Measurements from ENCODE around the gene SRGAP3.
A peak's percentile ranks its signal among the peaks of the same experiment; 100 is the strongest.

The SRGAP3 gene

GRCh38 chr3:9075762-9076161 lies 173.7 kb downstream of the SRGAP3 start:
- no peak for DNase-seq

GRCh38 chr3:9074079-9074478 lies 175.4 kb downstream of the SRGAP3 start:
- DNase-seq, result no peak

DNA sequence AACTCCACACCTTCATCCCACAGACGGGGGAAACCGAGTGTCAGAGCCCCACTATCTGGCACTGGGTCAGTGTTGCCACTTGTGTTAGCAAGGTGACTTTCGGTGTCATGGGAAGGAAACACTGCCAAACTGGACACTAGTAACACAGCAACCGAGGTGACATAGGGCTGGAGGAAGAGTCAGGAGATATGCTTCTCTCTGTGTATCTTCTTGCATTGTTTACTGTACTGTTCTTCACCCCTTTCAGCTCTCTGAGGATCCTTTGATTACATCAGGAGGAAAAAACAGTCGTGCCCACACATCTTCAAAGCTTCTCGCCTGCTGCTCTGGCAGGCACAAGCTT lies 176.8 kb downstream of the SRGAP3 start:
- no peak for DNase-seq

GRCh38 chr3:9071936-9072666 lies 177.3 kb downstream of the SRGAP3 start:
- DNase-seq, result no peak

- no peak for DNase-seq
These were observed 178.5 kb downstream of the SRGAP3 start for GRCh38 chr3:9070961-9071360.

DNA sequence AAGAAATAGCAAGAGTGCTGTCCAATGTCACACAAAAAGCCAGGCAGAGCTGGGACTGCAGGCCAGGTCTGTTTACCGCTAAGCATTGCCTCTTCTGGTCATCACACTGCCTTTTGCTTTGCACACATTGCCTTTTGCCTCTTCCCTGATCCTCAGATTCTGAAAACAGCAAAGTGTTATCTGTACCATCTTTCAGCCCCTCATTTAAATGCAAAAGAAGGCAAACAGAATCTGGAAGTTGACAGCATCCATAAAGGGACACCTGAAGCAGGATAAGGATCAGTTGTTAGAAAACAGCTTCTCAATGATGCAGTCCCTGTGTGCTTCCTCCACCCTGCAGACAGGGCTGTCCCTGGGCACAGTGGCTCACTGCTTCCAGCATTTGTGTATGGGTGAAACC lies 179.5 kb downstream of the SRGAP3 start:
- no peak for DNase-seq

- DNase-seq, result no peak
These were observed 181.4 kb downstream of the SRGAP3 start for GRCh38 chr3:9068051-9068450.

GRCh38 chr3:9067352-9067975 lies 182.0 kb downstream of the SRGAP3 start:
- peak; percentile 14 for DNase-seq

GRCh38 chr3:9066775-9067174 lies 182.7 kb downstream of the SRGAP3 start:
- no peak for DNase-seq

- no peak for DNase-seq
These were observed 183.3 kb downstream of the SRGAP3 start for GRCh38 chr3:9066141-9066540.

DNA sequence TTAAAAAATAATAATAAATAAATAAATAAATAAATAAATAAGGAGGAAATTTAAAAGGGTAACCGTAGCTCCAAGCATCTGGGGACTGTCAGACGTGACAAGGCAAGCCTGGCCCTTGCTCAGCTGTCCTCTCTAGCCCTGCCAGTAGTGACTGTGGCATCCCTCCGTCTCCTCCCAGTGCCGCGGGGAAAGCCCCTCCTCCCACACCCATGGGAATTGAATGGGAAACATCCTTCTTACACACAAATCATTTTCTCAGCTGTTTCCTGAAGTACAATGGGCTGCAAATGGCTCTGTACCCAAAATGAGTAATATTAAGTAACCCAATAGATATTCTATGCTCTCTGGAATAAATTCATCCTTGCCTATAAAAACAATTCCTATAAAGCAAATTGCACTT lies 184.6 kb downstream of the SRGAP3 start:
- no peak for DNase-seq

DNA sequence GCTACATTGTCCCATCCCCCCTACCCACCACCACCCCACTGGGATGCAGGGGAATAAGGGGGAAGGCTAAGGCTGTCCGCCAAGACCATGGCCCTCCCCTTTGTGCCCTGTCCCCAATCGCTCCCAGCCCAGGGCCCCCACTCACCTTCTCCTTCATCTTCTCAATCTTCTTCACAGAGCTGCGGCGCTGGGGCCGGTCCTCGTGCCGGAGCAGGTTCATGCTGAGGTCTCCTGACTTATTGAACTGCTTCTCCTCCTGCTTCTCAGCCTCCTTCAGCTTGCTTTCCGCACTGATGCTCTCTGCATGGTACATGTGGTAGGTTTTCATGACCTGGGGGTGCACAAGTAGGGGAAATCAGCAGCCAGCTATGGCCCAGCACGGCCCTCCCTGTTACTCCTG lies 185.2 kb downstream of the SRGAP3 start:
- DNase-seq, result no peak

DNA sequence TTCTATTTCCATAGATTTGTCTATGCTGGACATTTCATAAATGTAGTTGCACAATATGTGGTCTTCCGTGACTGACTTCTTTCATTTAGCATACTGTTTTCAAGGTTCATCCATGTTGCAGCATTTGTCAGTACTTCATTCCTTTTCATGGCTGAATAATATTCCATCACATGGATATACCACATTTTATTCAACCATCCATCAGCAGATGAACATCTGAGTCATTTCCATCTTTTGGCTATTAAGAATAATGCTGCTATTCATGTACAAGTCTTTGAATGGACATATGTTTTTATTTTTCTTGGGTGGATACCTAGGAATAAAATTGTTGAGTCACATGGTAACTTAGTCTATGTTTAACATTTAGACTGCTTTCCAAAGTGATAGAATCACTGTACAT lies 186.9 kb downstream of the SRGAP3 start:
- DNase-seq, result no peak

DNA sequence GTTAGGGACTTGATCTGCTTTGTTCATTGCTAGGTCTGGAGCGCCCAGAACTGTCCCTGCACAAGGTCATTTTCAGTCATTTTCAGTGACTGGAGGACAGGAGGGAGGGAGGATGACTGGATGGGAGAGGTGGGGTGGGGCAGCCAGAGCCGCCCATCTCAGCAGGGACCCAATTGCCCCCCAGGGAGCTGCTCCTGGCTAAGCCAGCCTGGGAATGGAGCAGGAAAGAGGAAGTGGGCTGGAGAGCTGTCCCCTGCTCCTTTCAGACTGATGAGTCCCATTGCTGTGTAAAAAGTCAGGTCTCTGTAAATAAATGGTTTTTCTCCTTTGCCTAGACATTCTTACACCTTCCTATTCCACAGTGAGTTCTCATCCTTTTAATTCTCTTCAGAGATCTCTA lies 187.8 kb downstream of the SRGAP3 start:
- no peak for DNase-seq

DNA sequence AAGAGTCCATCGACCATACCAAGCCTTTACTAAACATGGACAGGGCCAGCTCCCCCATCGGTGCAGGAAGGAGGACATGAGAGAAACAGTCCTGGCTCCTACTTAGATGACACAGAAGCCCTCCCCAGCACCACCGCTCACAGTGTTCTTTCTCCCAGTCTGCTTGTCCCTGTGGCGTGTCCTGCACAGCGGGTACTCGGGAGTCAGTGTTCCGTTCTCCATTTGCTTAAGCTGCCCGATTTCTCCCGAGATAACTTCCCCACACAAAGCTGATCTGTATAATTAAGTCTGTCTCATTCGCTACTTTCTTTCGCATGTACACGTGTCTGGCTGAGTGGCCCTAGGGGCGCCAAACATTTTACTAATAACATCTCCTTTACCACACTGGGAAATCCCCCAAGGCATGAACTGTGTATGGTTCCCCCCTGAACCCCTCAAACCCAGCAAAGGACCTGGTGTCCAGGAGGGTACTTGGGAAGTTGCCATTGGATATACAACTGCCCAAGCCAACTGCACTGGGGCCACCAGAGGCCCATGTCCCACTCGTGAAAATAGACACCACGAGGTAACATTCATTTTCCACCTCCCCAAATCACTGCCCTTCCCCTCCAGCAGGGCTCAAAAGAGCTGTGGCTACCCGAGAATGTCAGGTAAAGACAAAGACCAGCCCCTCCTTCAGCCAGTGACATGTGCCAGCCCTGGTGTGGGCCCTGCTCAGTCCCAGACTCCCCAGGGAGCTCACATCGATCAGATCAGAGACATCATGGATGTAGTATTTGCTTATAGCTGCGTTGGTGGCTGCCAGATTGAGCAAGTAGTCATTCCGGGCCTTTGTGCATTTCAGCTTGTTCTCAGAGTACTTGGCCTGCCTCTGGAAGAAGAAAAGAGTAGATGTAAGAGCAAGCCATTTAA lies 189.7 kb downstream of the SRGAP3 start:
- no peak for DNase-seq

- no peak for DNase-seq
These were observed 192.9 kb downstream of the SRGAP3 start for GRCh38 chr3:9056581-9056980.

- no peak for DNase-seq
These were observed 201.7 kb downstream of the SRGAP3 start for GRCh38 chr3:9047452-9048346.

DNA sequence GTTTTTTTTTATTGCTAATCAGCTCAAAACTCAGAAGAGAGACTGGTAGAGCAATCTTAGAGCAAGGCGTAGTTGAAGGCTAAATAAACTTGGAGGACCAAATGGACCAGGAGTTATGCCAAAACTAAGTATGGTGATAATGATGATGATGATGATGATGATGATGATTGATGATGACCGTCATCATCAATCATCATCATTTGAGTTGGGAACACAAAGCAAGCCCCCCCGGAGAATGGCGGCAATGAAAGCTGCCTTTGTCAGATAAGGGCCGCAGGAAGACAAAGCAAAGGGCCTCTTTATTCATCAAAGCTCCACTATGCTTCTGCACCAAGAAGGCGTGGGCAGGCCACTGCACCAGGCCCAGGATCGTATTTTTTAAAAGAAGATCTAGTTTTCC lies 204.1 kb downstream of the SRGAP3 start:
- no peak for DNase-seq

- no peak for DNase-seq
These were observed 206.4 kb downstream of the SRGAP3 start for GRCh38 chr3:9043063-9043462.

DNA sequence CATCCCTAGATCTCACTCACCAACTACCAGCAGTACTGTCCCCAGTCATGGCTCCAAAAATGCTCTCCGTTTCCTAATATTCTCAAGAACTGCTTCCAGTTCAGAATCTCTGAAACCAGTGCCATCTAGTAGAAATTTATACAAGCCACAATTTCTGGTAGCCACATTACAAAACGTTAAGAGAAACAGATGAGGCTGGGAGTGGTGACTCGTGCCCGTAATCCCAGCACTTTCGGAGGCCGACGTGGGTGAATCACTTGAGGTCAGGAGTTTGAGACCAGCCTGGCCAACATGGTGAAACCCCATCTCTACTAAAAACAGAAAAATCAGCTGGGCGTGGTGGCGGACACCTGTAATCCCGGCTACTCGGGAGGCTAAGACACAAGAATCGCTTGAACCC lies 207.8 kb downstream of the SRGAP3 start:
- no peak for DNase-seq

- no peak for DNase-seq
These were observed 208.4 kb downstream of the SRGAP3 start for GRCh38 chr3:9040996-9041395.

GRCh38 chr3:9037144-9037711 lies 212.2 kb downstream of the SRGAP3 start:
- no peak for DNase-seq
